ENCODE measurements around the gene FAM222B. TPM values are rescaled to one million over a fixed set of nuclear protein-coding genes. Genes with fewer than 3 reads are reported as not detected.

Gene FAM222B
- total and polyA plus RNA-seq, 9 of the 15 experiments (the other 6 are each of a cell fraction or from before 2014, with no cell fraction given): 4.0 to 34.6 (median 7.5) TPM

GRCh38 chr17:28750178-28751047 is 92.2 kb downstream of the FAM222B start (continued):
- no peak for TF ChIP-seq RBBP5 (IDR thresholded peaks at IDR 0.05; ENCODE audit: borderline replicate concordance, insufficient read depth, low read length, poor library complexity, severe bottlenecking)
- no peak for TF ChIP-seq NR0B1 (IDR thresholded peaks at IDR 0.05; ENCODE audit: partially characterized antibody)
- TF ChIP-seq ZFP36 (IDR thresholded peaks at IDR 0.05; ENCODE audit: low read depth, low read length, partially characterized antibody): peak; percentile 17
- TF ChIP-seq TCF7L2 (IDR thresholded peaks at IDR 0.05; ENCODE audit: low read depth, low read length): no peak
- no peak for TF ChIP-seq FOXA3 (CRISPR knock-in tag; conservative IDR thresholded peaks at IDR 0.05 in 1 of 2, IDR thresholded peaks at IDR 0.05 in 1 of 2)
- 0 out of 2 replicates have a peak, but pooled peaks have one; percentile 10 for TF ChIP-seq SMAD4 (CRISPR knock-in tag; conservative IDR thresholded peaks at IDR 0.05)
- no peak for TF ChIP-seq ZKSCAN3 (CRISPR knock-in tag; IDR thresholded peaks at IDR 0.05)
- TF ChIP-seq ZNF146 (CRISPR knock-in tag; IDR thresholded peaks at IDR 0.05; ENCODE audit: unreplicated experiment): no peak
- TF ChIP-seq FOSL1 (tag; conservative IDR thresholded peaks at IDR 0.05): no peak
- peak; percentile 69 for TF ChIP-seq SOX6 (IDR thresholded peaks at IDR 0.05)
- TF ChIP-seq, protein P1, sequence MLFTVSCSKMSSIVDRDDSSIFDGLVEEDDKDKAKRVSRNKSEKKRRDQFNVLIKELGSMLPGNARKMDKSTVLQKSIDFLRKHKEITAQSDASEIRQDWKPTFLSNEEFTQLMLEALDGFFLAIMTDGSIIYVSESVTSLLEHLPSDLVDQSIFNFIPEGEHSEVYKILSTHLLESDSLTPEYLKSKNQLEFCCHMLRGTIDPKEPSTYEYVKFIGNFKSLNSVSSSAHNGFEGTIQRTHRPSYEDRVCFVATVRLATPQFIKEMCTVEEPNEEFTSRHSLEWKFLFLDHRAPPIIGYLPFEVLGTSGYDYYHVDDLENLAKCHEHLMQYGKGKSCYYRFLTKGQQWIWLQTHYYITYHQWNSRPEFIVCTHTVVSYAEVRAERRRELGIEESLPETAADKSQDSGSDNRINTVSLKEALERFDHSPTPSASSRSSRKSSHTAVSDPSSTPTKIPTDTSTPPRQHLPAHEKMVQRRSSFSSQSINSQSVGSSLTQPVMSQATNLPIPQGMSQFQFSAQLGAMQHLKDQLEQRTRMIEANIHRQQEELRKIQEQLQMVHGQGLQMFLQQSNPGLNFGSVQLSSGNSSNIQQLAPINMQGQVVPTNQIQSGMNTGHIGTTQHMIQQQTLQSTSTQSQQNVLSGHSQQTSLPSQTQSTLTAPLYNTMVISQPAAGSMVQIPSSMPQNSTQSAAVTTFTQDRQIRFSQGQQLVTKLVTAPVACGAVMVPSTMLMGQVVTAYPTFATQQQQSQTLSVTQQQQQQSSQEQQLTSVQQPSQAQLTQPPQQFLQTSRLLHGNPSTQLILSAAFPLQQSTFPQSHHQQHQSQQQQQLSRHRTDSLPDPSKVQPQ (CRISPR knock-in tag; IDR thresholded peaks at IDR 0.05; ENCODE audit: borderline replicate concordance): no peak
- TF ChIP-seq PURB (CRISPR knock-in tag; IDR thresholded peaks at IDR 0.05; ENCODE audit: low read depth): no peak
- peak; percentile 50; the same call in 1 of the 2 replicates for TF ChIP-seq CREB1 (IDR thresholded peaks at IDR 0.05)
- peak; percentile 66; the same call in 1 of the 2 replicates for TF ChIP-seq CREB1 (CRISPR knock-in tag; IDR thresholded peaks at IDR 0.05)
- no peak for TF ChIP-seq ZBTB2 (IDR thresholded peaks at IDR 0.05)
- TF ChIP-seq TAF9B (IDR thresholded peaks at IDR 0.05; ENCODE audit: partially characterized antibody): no peak

Measured in K562 (cell line).